ENCODE data around the gene CHD2.
A peak's percentile ranks its signal among the peaks of the same experiment; 100 is the strongest.
"Not testable (repeated sequence)": the region's sequence is repeated elsewhere in the genome, so short reads cannot be mapped to it uniquely, and the experiment has no call there.

CHD2 gene

GRCh38 chr15:93035092-93035915 lies 135.2 kb downstream of the CHD2 start:
- no peak for DNase-seq (ENCODE audit: low read depth, low spot score)

GRCh38 chr15:93035953-93036810 lies 136.1 kb downstream of the CHD2 start:
- peak; percentile 47 for DNase-seq (ENCODE audit: low read depth, low spot score)

- peak; percentile 68 for DNase-seq (ENCODE audit: low read depth, low spot score)
Observed at GRCh38 chr15:93036951-93037819, 137.1 kb downstream of the CHD2 start.

- DNase-seq (ENCODE audit: low read depth, low spot score): no peak
Observed at GRCh38 chr15:93037820-93038705, 137.9 kb downstream of the CHD2 start.

- DNase-seq (ENCODE audit: low read depth, low spot score): not testable (repeated sequence)
Observed at GRCh38 chr15:93039562-93040287, 139.6 kb downstream of the CHD2 start.

- no peak for DNase-seq (ENCODE audit: low read depth, low spot score)
Observed at GRCh38 chr15:93040288-93041158, 140.4 kb downstream of the CHD2 start.

GRCh38 chr15:93041159-93041547 lies 141.0 kb downstream of the CHD2 start:
- no peak for DNase-seq (ENCODE audit: low read depth, low spot score)

GRCh38 chr15:93042211-93042610 lies 142.1 kb downstream of the CHD2 start:
- DNase-seq (ENCODE audit: low read depth, low spot score): no peak

- DNase-seq (ENCODE audit: low read depth, low spot score): no peak
Observed at GRCh38 chr15:93042691-93043378, 142.7 kb downstream of the CHD2 start.

- DNase-seq (ENCODE audit: low read depth, low spot score): no peak
Observed at GRCh38 chr15:93043621-93044300, 143.6 kb downstream of the CHD2 start.

GRCh38 chr15:93044301-93045190 lies 144.4 kb downstream of the CHD2 start:
- no peak for DNase-seq (ENCODE audit: low read depth, low spot score)

- DNase-seq (ENCODE audit: low read depth, low spot score): no peak
Observed at GRCh38 chr15:93045191-93045785, 145.2 kb downstream of the CHD2 start.

- DNase-seq (ENCODE audit: low read depth, low spot score): no peak
Observed at GRCh38 chr15:93046120-93046519, 146.0 kb downstream of the CHD2 start.

- no peak for DNase-seq (ENCODE audit: low read depth, low spot score)
Observed at GRCh38 chr15:93046721-93047120, 146.6 kb downstream of the CHD2 start.

GRCh38 chr15:93047621-93048425 lies 147.7 kb downstream of the CHD2 start:
- DNase-seq (ENCODE audit: low read depth, low spot score): no peak

- no peak for DNase-seq (ENCODE audit: low read depth, low spot score)
Observed at GRCh38 chr15:93048426-93048721, 148.2 kb downstream of the CHD2 start.

All from astrocyte of the hippocampus (primary cell).